ENCODE data around the gene CADPS.

The CADPS gene

GRCh38 chr3:62873761-62874710 lies 1.2 kb downstream of the CADPS start:
- Histone ChIP-seq H3K36me3 (ENCODE audit: insufficient read depth, low read length) (no peaks in the 10 kb centered on the region), H3K4me3 (ENCODE audit: low read depth, low read length, poor library complexity, severe bottlenecking) (peak overlapping the region; percentile 65), H3K27ac (ENCODE audit: low read depth, low read length, poor library complexity, severe bottlenecking) (no peak overlapping the region), H3K9me2 (ENCODE audit: low read depth, low read length) (no peaks in the 10 kb centered on the region), H3K4me2 (ENCODE audit: low read length) (peak overlapping the region; percentile 93), H3F3A (ENCODE audit: insufficient read depth, low read length) (no peaks in the 10 kb centered on the region), H3K4me1 (ENCODE audit: insufficient read depth, low read length, severe bottlenecking) (peaks cover 20% of the 10 kb centered on the region), H4K20me1 (ENCODE audit: insufficient read depth, low read length) (no peaks in the 10 kb centered on the region), H3K9ac (ENCODE audit: low read length) (peak overlapping the region; percentile 54), H2AFZ (ENCODE audit: low read length) (no peak overlapping the region), H3K27me3 (ENCODE audit: insufficient read depth, low read length) (peaks cover 4% of the 10 kb centered on the region; the same call in 1 of the 2 replicates), H3K9me3 (ENCODE audit: low read length) (no peaks in the 10 kb centered on the region), H3K79me2 (ENCODE audit: insufficient read depth, low read length) (no peaks in the 10 kb centered on the region)
- TF ChIP-seq EZH2 (IDR thresholded peaks at IDR 0.05; ENCODE audit: borderline replicate concordance, low read length) (no peak), CTCF (IDR thresholded peaks at IDR 0.05; ENCODE audit: low read length) (peak; percentile 53)

GRCh38 chr3:62873451-62873760 lies 1.8 kb downstream of the CADPS start:
- H3K27ac ChIP-seq (ENCODE audit: low read depth, low read length, poor library complexity, severe bottlenecking): no peak overlapping the region
- peak overlapping the region; percentile 93 for H3K4me2 ChIP-seq (ENCODE audit: low read length)

GRCh38 chr3:62872318-62872717 lies 2.9 kb downstream of the CADPS start:
- no peak overlapping the region; the same call in 1 of the 2 replicates for H3K4me2 ChIP-seq (ENCODE audit: low read length)
- no peaks in the 10 kb centered on the region for H4K20me1 ChIP-seq (ENCODE audit: insufficient read depth, low read length)

More at GRCh38 chr3:62873451-62873760, 1.8 kb downstream of the CADPS start:
- Histone ChIP-seq H3K9me3 (ENCODE audit: low read length) (no peaks in the 10 kb centered on the region), H3K9me2 (ENCODE audit: low read depth, low read length) (no peaks in the 10 kb centered on the region), H3K9ac (ENCODE audit: low read length) (peak overlapping the region; percentile 54), H3K36me3 (ENCODE audit: insufficient read depth, low read length) (no peaks in the 10 kb centered on the region), H3F3A (ENCODE audit: insufficient read depth, low read length) (no peaks in the 10 kb centered on the region), H3K4me1 (ENCODE audit: insufficient read depth, low read length, severe bottlenecking) (peaks cover 20% of the 10 kb centered on the region), H3K4me3 (ENCODE audit: low read depth, low read length, poor library complexity, severe bottlenecking) (peak overlapping the region; percentile 65), H4K20me1 (ENCODE audit: insufficient read depth, low read length) (no peaks in the 10 kb centered on the region), H2AFZ (ENCODE audit: low read length) (no peak overlapping the region), H3K27me3 (ENCODE audit: insufficient read depth, low read length) (peaks cover 4% of the 10 kb centered on the region; the same call in 1 of the 2 replicates), H3K79me2 (ENCODE audit: insufficient read depth, low read length) (no peaks in the 10 kb centered on the region)
- no peak; the same call in 1 of the 2 replicates for TF ChIP-seq CTCF (IDR thresholded peaks at IDR 0.05; ENCODE audit: low read length)
- no peak for TF ChIP-seq EZH2 (IDR thresholded peaks at IDR 0.05; ENCODE audit: borderline replicate concordance, low read length)

More at GRCh38 chr3:62872318-62872717, 2.9 kb downstream of the CADPS start:
- peaks cover 20% of the 10 kb centered on the region for H3K4me1 ChIP-seq (ENCODE audit: insufficient read depth, low read length, severe bottlenecking)
- H3K4me3 ChIP-seq (ENCODE audit: low read depth, low read length, poor library complexity, severe bottlenecking): no peak overlapping the region
- H3K27ac ChIP-seq (ENCODE audit: low read depth, low read length, poor library complexity, severe bottlenecking): no peak overlapping the region
- no peaks in the 10 kb centered on the region for H3K36me3 ChIP-seq (ENCODE audit: insufficient read depth, low read length)
- no peak for TF ChIP-seq CTCF (IDR thresholded peaks at IDR 0.05; ENCODE audit: low read length)
- TF ChIP-seq EZH2 (IDR thresholded peaks at IDR 0.05; ENCODE audit: borderline replicate concordance, low read length): no peak
- H3K79me2 ChIP-seq (ENCODE audit: insufficient read depth, low read length): no peaks in the 10 kb centered on the region
- no peak overlapping the region for H3K9ac ChIP-seq (ENCODE audit: low read length)
- no peaks in the 10 kb centered on the region for H3K9me2 ChIP-seq (ENCODE audit: low read depth, low read length)
- H2AFZ ChIP-seq (ENCODE audit: low read length): no peak overlapping the region
- peaks cover 4% of the 10 kb centered on the region; the same call in 1 of the 2 replicates for H3K27me3 ChIP-seq (ENCODE audit: insufficient read depth, low read length)
- H3F3A ChIP-seq (ENCODE audit: insufficient read depth, low read length): no peaks in the 10 kb centered on the region
- H3K9me3 ChIP-seq (ENCODE audit: low read length): no peaks in the 10 kb centered on the region

All from OCI-LY1 (cell line).